T-helper 1 cell treated with Interleukin-12 subunit alpha and Interleukin-12 subunit beta and Interleukin-4 antibody, amounts not matched to agents 30 μg/mL and 1 μg/mL, for 36 hours (primary cell): ENCODE data around the gene ERGIC3.
"Not testable (repeated sequence)": the region's sequence is repeated elsewhere in the genome, so short reads cannot be mapped to it uniquely, and the experiment has no call there.

Experiments
- H3K27ac Mint-ChIP-seq: one replicate; pipeline ENCODE4 v1.8.0; 2021; ENCODE audit warnings: mild to moderate bottlenecking, mixed read lengths
- H3K27me3 Mint-ChIP-seq: one replicate; pipeline ENCODE4 v1.8.0; 2021; ENCODE audit warnings: low read depth, mixed read lengths
- H3K36me3 Mint-ChIP-seq: one replicate; pipeline ENCODE4 v1.8.0; 2021; ENCODE audit warnings: low read depth, mixed read lengths
- H3K4me1 Mint-ChIP-seq: one replicate; pipeline ENCODE4 v1.8.0; 2021; ENCODE audit warnings: low read depth, mixed read lengths
- H3K4me3 Mint-ChIP-seq: one replicate; pipeline ENCODE4 v1.8.0; 2021; ENCODE audit warnings: mild to moderate bottlenecking, moderate library complexity, mixed read lengths
- H3K9me3 Mint-ChIP-seq: one replicate; pipeline ENCODE4 v1.8.0; 2021; ENCODE audit warnings: mixed read lengths

Gene ERGIC3

DNA sequence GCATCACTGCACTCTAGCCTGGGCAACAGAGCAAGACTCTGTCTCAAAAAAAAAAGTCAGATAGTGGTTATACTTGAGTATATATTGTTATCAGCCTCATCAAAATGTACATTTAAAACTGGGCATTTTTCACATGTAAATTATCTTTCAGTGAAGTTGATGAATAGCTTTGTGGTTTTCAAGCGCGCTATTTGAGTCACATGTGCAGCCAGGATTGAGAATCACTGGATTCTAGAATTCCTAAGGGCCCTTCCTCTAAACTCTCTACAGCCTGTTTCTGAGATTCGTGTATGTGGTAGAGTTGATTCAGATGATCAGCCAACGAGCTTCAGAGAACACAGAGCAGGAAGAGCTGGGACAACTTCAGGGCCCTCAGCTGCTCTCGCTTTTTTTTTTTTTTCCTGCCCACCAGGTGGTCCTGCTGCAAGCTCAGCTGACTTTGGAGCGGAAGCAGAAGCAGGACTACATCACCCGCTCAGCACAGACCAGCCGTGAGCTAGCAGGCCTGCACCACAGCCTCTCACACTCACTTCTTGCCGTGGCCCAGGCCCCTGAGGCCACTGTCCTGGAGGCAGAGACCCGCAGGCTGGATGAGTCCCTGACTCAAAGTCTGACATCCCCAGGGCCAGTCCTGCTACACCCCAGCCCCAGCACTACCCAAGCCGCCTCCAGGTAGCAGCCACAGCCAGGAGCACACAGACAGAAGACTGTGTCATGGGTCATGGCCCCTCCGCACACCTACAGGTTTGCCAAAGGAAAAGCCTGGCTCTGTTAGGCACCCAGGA is 30.7 kb upstream of the ERGIC3 start:
- H3K9me3 Mint-ChIP-seq, result no peaks in the 10 kb centered on the region
- H3K4me3 Mint-ChIP-seq, result no peak overlapping the region
- H3K27me3 Mint-ChIP-seq, result no peaks in the 10 kb centered on the region
- peaks cover 29% of the 10 kb centered on the region for H3K36me3 Mint-ChIP-seq
- H3K27ac Mint-ChIP-seq, result no peak overlapping the region
- peaks cover 8% of the 10 kb centered on the region for H3K4me1 Mint-ChIP-seq

DNA sequence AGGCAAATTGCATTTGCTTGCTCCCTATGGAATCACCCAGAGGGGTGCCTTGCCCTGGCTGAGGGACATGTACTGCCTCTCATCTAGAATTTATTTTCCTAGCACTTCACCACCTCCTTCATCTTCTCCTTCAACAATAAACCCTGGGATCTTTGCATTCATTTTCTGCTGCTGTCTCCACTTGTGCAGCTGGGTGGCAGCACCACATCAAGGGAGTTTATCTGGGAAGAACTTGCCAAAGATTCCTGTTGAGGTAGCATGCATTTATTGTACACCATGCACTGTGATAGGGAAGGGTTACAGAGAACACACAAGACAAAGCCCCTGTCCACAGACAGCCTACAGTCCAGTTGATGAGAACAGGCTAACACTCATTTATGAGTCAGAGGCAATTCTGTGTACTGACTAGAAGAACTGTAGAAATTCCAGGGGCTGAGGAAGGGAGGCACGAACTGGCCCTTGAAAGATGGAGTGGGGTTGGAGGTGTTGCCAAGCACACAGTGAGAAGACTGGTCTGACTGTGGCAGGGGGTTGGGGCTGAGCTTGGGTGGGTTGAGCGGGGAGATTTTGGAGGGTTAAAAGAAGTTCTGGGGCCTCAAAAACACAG is 30.0 kb upstream of the ERGIC3 start:
- Mint-ChIP-seq H3K27ac (no peak overlapping the region), H3K4me3 (no peak overlapping the region), H3K9me3 (no peaks in the 10 kb centered on the region), H3K36me3 (peaks cover 26% of the 10 kb centered on the region), H3K27me3 (no peaks in the 10 kb centered on the region), H3K4me1 (peaks cover 3% of the 10 kb centered on the region)

DNA sequence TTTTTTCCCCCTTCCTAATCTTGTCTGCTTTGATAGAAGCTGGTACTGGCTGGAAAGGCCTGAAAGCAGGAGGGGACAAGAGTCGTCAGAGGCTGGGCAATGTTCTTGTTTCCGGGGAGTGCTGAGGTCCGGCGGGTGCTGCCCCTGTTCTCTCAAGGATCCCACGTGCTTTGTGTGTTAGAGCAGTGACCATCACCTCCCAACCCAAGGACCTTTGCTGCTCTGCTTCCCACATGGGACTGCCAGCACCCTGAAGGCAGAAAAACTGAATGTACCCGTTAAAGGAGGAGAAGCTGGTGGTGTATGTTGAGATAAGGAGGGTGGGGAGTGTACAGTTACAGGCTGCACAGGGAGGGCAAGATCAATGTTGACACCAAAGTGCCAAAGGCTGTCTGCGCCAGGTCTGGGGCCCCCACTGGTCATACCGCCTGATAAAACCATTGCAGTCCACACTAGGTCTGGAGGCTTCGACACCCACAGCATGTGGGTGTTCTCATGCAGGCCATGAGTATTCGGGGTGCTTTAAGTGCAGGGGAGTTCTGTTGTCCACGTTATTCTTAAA is 27.4 kb upstream of the ERGIC3 start:
- Mint-ChIP-seq H3K4me1 (no peaks in the 10 kb centered on the region), H3K9me3 (no peaks in the 10 kb centered on the region), H3K4me3 (no peak overlapping the region), H3K27ac (no peak overlapping the region), H3K36me3 (peaks cover 17% of the 10 kb centered on the region), H3K27me3 (no peaks in the 10 kb centered on the region)

DNA sequence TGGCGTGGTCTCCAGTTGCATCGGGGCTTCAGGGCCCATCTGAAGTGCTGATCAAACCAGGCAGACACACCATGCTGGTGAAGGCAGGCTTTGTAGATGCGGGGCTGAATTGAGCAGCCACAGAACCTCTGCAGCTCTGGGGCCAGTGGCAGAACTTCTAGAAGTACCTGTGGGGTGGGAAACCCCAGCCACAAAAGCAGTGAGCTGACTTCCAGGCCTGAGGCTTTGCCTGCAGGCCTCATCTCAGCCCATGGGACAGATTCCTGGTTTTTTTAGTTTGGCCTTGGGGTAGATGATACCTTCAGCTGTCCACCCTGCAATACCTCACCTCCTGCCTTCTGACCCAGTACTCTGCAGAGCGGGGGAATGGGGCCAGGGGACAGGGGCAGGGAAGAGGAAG is 26.5 kb upstream of the ERGIC3 start:
- no peaks in the 10 kb centered on the region for H3K27me3 Mint-ChIP-seq
- H3K4me3 Mint-ChIP-seq, result no peak overlapping the region
- no peak overlapping the region for H3K27ac Mint-ChIP-seq
- peaks cover 17% of the 10 kb centered on the region for H3K36me3 Mint-ChIP-seq
- H3K9me3 Mint-ChIP-seq, result no peaks in the 10 kb centered on the region
- no peaks in the 10 kb centered on the region for H3K4me1 Mint-ChIP-seq

DNA sequence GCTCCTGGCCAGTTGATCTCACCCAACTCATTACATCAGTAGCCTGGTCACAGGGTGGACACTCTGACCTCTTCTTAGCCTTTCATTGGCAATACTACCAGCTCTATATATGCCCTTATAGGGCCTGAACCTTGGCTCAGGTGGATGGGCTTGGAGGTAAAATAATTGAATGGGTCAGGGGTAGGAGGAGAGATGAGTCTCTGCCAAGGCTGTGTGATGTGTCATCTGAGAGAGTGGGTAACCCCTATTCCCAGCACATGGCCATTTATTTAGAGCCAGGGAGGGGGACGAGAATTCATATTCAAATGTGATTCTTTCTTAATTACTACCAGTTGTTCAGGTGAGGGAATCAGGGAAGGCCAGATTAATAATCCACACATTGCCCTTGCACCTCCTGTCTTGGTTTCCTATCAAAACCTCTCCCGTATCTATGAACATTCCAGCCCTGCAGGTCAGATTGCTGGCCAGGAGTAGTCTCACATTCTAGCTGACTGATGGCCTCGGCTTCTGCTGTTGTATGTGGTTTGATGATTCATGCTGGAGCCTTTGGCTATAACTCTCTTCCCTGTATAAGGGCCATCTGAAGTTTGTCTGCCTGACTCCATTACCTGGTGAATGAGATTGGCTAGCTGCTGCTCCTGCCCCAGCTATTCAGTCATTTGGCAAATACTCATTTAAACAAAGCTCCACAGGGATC is 25.8 kb upstream of the ERGIC3 start:
- Mint-ChIP-seq H3K27me3 (no peaks in the 10 kb centered on the region), H3K36me3 (peaks cover 17% of the 10 kb centered on the region), H3K4me3 (no peak overlapping the region), H3K27ac (no peak overlapping the region), H3K9me3 (no peaks in the 10 kb centered on the region), H3K4me1 (no peaks in the 10 kb centered on the region)

DNA sequence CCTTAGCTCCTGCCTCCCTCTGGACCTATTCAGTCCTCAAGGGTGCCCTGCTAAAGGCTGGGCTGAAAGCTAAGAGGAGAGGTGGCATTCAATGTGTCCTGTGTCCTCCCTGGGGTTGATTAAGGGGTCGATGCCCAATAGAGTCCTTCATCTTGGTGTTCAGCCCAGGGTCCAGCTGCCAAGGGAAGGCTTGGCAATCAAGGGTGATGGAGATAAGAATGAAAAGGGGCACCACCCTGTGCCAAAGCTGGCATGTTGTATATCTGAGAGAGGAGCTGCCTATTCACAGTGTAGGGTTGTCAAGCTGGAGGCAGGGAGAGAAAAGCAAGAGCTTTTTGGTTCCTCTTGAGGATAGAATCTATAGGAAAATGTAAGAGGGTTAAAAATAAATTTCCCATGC is 24.8 kb upstream of the ERGIC3 start:
- Mint-ChIP-seq H3K27ac (no peak overlapping the region), H3K4me1 (no peaks in the 10 kb centered on the region)

DNA sequence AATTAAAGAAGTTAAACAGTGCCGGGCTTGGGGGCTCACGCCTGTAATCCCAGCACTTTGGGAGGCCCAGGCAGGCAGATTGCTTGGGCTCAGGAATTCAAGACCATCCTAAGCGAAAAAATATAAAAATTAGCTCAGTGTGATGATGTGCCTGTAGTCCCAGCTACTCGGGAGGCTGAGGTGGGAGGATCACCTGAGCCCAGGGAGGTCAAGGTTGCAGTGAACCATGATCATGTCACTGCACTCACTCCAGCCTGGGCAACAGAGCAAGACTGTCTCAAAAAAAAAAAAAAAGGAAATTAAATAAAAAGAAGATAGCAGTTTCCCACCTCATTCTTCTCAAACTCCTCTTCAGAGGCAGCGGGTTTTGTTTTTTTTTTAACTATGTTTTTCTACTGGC is 24.1 kb upstream of the ERGIC3 start:
- not testable (repeated sequence) for H3K36me3 Mint-ChIP-seq, H3K4me1 Mint-ChIP-seq, H3K4me3 Mint-ChIP-seq, H3K27ac Mint-ChIP-seq, H3K27me3 Mint-ChIP-seq, H3K9me3 Mint-ChIP-seq

More for the DNA sequence above, 24.8 kb upstream of the ERGIC3 start:
- H3K36me3 Mint-ChIP-seq, result peaks cover 7% of the 10 kb centered on the region
- H3K4me3 Mint-ChIP-seq, result no peak overlapping the region
- H3K27me3 Mint-ChIP-seq, result no peaks in the 10 kb centered on the region
- no peaks in the 10 kb centered on the region for H3K9me3 Mint-ChIP-seq

DNA sequence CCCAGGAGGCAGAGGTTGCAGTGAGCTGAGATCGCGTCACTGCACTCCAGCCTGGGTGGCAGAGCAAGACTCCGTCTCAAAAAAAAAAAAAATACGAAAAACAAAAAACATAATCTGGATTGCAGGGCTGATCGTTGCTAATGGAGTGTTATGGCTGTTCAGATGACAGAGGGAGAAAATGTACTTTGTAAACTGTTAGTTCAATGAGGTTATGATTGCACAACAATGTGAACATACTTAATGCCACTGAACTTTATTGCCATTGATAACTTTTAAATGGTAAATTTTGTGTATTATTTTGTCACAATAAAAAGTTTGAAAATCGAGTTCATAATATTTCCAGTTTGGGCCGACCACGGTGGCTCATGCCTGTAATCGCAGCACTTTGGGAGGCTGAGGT is 22.9 kb upstream of the ERGIC3 start:
- Mint-ChIP-seq H3K4me1 (no peaks in the 10 kb centered on the region), H3K9me3 (no peaks in the 10 kb centered on the region), H3K27ac (no peak overlapping the region), H3K4me3 (no peak overlapping the region), H3K27me3 (no peaks in the 10 kb centered on the region), H3K36me3 (peaks cover 2% of the 10 kb centered on the region)

DNA sequence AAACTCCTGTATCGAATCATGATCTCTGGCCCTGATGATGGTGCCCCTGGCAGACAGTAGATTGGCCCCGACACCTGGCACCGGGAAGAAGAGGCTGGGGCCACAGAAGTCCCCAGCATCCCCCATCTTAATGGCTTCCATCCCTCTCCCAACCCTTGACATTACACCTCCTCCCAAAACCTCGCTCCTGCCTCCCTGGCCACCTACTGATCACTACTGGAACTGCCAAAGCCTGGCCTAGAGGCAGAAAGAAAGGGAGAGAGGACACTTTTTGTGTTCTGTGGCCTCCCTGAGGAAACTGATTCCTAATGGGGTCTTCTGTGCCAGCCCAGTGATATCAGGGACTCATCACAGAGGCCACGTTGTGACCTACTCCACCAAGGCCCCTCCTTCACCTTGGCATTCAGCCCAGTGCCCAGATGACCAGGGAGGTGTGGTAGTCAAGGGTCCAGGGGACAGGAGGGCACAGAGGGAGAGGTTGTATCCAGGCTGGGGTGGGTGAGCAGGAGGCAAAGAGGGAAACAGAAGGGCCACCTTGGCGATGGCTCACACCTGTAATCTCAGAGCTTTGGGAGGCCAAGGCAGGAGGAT is 18.5 kb upstream of the ERGIC3 start:
- Mint-ChIP-seq H3K27ac (peak overlapping the region; percentile 45), H3K4me1 (no peaks in the 10 kb centered on the region), H3K36me3 (no peaks in the 10 kb centered on the region), H3K4me3 (no peak overlapping the region), H3K27me3 (no peaks in the 10 kb centered on the region), H3K9me3 (no peaks in the 10 kb centered on the region)

DNA sequence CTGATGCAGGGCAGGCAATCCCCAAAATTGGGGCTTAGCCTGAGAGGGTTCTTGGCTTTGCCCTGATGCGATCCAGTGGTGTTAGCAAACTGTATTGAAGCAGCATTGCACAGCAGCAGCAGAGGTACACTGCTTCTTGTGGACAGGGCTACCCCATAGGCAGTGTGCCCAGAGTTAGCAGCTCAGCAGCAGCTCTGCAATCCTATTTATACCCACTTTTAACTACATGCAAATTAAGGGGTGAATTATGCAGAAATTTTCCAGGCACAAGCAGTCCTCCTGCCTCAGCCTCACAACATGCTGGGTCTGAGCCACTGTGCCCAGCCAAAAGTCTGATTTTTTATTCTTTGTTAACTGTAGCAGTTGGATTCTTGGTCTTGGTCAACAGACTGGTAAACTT is 16.2 kb upstream of the ERGIC3 start:
- Mint-ChIP-seq H3K27me3 (no peaks in the 10 kb centered on the region), H3K9me3 (no peaks in the 10 kb centered on the region), H3K27ac (no peak overlapping the region), H3K4me3 (no peak overlapping the region), H3K4me1 (no peaks in the 10 kb centered on the region), H3K36me3 (no peaks in the 10 kb centered on the region)

DNA sequence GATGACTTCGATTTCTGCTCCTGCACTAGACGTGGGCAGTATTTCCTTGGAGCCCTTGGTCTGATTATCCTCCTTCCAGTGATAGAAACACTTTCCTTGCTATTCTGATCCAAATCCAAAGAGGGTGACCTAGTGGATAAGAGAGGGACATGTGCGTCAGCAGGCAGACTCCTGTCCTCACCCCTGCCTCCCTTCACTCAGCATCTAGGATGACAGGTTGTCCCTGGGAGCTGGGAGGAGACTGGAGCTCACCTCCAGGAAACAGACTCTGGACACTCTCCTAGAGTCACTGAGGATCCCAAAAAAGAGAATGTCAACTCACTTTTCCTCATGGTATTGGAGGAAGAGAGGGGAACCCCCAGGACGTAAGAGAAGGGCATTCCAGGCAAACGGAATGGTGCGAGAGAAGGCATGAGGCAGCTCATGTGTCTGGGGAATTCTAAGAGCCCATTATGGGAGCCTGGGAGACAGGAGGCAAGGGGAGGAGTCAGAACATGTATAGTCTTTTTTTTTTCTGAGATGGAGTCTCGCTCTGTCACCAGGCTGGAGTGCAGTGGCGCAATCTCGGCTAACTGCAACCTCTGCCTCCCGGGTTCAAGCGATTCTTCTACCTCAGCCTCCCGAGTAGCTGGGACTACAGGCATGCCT is 14.6 kb upstream of the ERGIC3 start:
- Mint-ChIP-seq H3K27ac (no peak overlapping the region), H3K4me3 (no peak overlapping the region), H3K4me1 (no peaks in the 10 kb centered on the region), H3K27me3 (no peaks in the 10 kb centered on the region), H3K36me3 (no peaks in the 10 kb centered on the region), H3K9me3 (no peaks in the 10 kb centered on the region)

DNA sequence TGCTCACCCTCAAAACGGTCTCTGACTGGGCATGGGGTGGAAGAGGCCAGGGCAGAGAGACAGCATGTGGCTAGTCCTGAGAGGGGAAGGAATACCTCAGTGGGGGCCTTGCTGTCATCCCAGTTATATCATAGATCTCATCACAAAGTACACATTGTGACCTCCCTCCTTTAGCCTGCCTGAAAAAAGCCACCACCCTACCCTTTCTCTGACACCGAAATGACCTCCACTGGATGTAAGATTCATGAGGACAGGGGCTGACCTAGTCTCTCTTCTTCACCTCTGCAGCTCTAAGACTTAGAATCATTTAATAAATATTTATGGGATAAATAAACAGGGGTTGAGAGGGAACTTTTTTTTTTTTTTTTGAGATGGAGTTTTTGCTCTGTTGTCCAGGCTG is 12.3 kb upstream of the ERGIC3 start, which contains the start of gene C20orf173:
C20orf173 (minus strand) TSS at position 101 of the 400 bp plus-strand sequence. CDS start 279 bp downstream, outside the sequence.
- H3K27me3 Mint-ChIP-seq, result no peaks in the 10 kb centered on the region
- H3K4me1 Mint-ChIP-seq, result no peaks in the 10 kb centered on the region
- H3K9me3 Mint-ChIP-seq, result no peaks in the 10 kb centered on the region
- no peak within 1 kb of the TSS for H3K4me3 Mint-ChIP-seq
- no peaks in the 10 kb centered on the region for H3K36me3 Mint-ChIP-seq
- H3K27ac Mint-ChIP-seq, result no peak within 1 kb of the TSS

DNA sequence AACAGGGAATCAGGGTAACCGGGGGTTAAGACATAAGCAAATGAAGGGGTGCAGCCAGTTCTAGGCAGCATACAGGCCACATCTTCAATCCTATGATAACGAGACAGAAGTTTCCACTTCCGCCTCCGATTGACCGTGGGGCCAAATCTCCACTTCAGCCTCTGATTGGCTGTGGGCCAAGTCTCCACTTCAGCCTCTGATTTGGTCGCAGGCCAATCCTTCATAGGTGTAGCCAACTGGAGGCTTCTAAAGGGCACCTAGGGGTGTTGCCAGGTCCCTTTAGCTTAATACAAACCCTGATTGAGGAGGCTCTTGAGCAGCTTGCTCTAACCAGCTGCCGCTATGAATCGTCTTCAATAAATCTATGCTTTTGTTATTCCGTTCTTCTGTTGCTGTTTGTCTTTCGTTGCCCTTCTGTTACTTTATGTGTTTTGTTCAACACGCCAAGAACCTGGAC is 2.1 kb upstream of the ERGIC3 start:
- Mint-ChIP-seq H3K36me3 (peaks cover 3% of the 10 kb centered on the region), H3K4me3 (no peak overlapping the region), H3K4me1 (peaks cover 10% of the 10 kb centered on the region), H3K27ac (no peak overlapping the region), H3K9me3 (no peaks in the 10 kb centered on the region), H3K27me3 (no peaks in the 10 kb centered on the region)
